Hematopoietic multipotent progenitor cell (in vitro differentiated cells): ENCODE measurements around the gene DCAF8L1. TPM values are rescaled to one million over a fixed set of nuclear protein-coding genes. Genes with fewer than 3 reads are reported as not detected.

Source experiments
- total RNA-seq: library from RNA; depleted of rRNA; stranded (reverse); fragments of >200 nt; gene quantifications from one replicate; pipeline ENCODE4 v1.2.3, GENCODE V29; 2012

DCAF8L1 gene
- total RNA-seq, 1 donor = not detected

Other genes with a start within 250 kb of the DCAF8L1 start
- gene MAGEB10, start 173.5 kb downstream of the DCAF8L1 start, total RNA-seq = not detected